DMS79 treated with DMSO at 0.1 percent for 48 hours (cell line): ENCODE data around the gene TNFAIP8L3.
"Not testable (repeated sequence)": the region's sequence is repeated elsewhere in the genome, so short reads cannot be mapped to it uniquely, and the experiment has no call there.

Experiments used
- DNase-seq: peaks from one replicate; lab custom pipeline; 2025; lab: John Stamatoyannopoulos, UW

The TNFAIP8L3 gene

GRCh38 chr15:51060030-51060673 lies 34.6 kb downstream of the TNFAIP8L3 start:
- no peak for DNase-seq

DNA sequence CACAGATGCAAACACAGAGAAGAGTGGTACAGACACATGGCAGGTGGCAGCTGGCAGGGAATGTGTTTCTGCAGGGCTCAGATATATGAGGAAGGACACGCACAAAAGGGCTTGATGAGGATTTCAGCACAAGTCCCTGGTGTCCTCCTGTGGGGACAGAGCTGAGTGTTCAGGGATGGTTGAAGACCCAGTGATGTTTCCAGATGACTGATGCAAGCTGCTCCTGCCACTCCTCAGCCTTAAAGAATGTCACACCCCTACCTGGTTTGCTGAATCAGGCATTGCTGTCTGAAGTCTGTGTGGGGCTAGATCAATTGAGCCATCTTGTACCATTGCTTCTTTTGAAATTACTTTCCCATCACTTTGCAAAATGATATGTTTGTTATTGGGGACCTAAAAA lies 40.2 kb downstream of the TNFAIP8L3 start:
- DNase-seq = no peak

GRCh38 chr15:51053571-51053970 lies 41.1 kb downstream of the TNFAIP8L3 start:
- DNase-seq = no peak

GRCh38 chr15:51051776-51052175 lies 42.9 kb downstream of the TNFAIP8L3 start:
- DNase-seq = no peak

- no peak for DNase-seq
Measured at GRCh38 chr15:51049081-51049480, 45.6 kb downstream of the TNFAIP8L3 start.

GRCh38 chr15:51048308-51048707 lies 46.4 kb downstream of the TNFAIP8L3 start:
- no peak for DNase-seq

GRCh38 chr15:51046799-51047449 lies 47.8 kb downstream of the TNFAIP8L3 start:
- DNase-seq = no peak

DNA sequence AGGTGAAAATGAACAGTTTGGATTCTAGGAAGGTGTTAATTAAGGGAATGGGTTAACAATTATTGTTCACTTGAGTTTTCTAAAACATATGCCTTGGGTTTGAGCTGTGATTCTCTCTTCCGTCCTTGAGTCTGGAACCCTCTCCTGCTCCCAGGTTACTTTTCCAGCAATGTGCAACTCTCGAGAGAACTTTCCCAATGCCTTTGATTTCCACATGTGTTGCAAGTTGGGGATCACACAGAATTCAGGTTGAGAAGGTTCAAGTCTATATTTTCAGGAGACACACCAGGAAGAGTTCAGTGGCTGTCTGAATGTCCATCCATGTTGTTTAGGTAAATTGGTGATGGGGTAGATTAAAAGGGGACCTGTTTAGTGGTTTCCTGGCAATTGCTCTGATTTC lies 48.7 kb downstream of the TNFAIP8L3 start:
- no peak for DNase-seq

- no peak for DNase-seq
Measured at GRCh38 chr15:51044037-51044727, 50.5 kb downstream of the TNFAIP8L3 start.

GRCh38 chr15:51038974-51039319 lies 55.8 kb downstream of the TNFAIP8L3 start:
- no peak for DNase-seq

DNA sequence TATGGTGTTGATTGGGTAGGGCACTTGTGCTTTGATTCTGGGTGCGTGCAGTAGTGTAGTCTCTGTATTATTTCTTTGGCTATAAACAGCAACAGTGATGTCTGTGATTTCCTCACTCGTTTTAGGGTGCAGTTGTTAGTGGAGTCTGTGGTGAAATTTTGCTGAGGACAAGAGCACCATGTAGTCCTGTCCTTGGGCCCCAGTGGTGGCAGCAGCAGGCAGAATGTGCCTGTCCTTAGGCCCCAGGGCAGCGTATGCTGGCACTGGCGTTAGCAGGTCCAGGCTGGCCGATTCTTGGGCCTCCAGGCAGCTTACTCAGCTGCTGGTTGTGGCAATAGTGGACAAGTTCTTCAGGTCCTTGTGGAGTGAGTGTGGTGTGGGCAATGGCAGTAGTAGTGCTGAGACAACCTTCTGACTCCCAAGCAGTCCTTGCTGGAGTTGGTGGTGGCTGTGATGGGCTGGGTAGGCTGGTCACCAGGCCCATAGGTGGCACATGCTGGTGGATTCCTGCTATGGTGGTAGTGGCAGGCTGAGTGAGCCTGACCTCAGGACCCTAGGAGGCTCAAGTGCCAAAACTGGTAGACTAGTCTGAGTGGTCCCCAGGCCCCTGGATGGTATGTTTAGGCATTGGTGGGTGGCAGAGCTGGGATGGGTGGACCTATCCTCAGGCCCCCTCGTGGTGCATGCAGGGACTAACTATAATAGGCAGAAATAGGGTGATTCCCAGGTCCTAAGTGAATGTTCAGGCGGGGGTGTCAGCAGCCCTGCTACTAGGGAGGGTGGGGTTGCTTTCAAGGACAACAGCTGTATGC lies 56.3 kb downstream of the TNFAIP8L3 start:
- DNase-seq = no peak

DNA sequence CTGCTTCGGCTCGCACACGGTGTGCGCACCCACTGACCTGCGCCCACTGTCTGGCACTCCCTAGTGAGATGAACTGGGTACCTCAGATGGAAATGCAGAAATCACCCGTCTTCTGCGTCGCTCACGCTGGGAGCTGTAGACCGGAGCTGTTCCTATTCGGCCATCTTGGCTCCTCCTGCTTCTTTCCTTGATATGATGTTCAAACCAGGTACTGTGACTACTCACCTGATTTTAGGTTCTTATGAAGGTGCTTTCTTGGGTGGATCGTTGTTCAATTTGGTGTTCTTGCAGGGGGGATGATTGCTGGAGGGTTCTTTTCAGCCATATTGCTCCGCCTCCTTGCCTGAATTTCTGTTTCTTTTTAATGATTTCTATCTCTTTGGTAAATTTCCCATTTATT lies 57.2 kb downstream of the TNFAIP8L3 start:
- not testable (repeated sequence) for DNase-seq

GRCh38 chr15:51030649-51031316 lies 63.9 kb downstream of the TNFAIP8L3 start:
- DNase-seq = no peak

GRCh38 chr15:51025454-51025846 lies 69.3 kb downstream of the TNFAIP8L3 start:
- DNase-seq = no peak

GRCh38 chr15:51024735-51025453 lies 69.8 kb downstream of the TNFAIP8L3 start:
- no peak for DNase-seq

- no peak for DNase-seq
Measured at GRCh38 chr15:51023499-51023898, 71.2 kb downstream of the TNFAIP8L3 start.

- no peak for DNase-seq
Measured at GRCh38 chr15:51022206-51022605, 72.5 kb downstream of the TNFAIP8L3 start.

- no peak for DNase-seq
Measured at GRCh38 chr15:51016615-51017014, 78.1 kb downstream of the TNFAIP8L3 start.

GRCh38 chr15:51011212-51011611 lies 83.5 kb downstream of the TNFAIP8L3 start:
- no peak for DNase-seq

DNA sequence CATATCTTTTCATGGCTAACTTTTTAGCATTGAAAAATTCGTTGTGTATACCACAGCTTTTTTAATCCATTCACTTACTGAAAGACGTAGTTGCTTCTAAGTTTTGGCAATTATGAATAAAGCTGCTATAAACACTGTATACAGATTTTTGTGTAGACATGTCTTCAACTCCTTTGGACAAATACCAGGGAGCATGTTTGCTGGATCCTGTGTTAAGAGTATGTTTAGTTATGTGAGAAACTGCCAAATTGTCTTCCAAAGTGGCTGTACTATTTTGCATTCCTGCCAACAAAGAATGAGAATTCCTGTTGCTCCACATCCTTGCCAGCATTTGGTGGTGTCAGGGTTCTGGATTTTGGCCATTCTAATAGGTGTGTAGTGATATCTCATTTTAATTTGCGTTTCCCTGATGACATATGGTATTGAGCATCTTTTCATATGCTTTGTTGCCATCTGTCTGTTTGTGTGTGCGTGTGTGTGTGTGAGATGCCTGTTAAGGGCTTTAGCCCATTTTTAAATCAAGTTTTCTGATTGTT lies 87.5 kb downstream of the TNFAIP8L3 start:
- no peak for DNase-seq
